GM21825 (cell line): Measurements from ENCODE around the gene EPB41L5.
"Not testable (repeated sequence)": the region's sequence is repeated elsewhere in the genome, so short reads cannot be mapped to it uniquely, and the experiment has no call there.

Source experiments
- ATAC-seq: cut with Tn5 transposase; IDR thresholded peaks from one replicate; pipeline ENCODE4 v1.9.1; 2021; ENCODE audit warnings: mild to moderate bottlenecking, moderate library complexity; ENCODE audit not compliant: unreplicated experiment

The EPB41L5 gene

DNA sequence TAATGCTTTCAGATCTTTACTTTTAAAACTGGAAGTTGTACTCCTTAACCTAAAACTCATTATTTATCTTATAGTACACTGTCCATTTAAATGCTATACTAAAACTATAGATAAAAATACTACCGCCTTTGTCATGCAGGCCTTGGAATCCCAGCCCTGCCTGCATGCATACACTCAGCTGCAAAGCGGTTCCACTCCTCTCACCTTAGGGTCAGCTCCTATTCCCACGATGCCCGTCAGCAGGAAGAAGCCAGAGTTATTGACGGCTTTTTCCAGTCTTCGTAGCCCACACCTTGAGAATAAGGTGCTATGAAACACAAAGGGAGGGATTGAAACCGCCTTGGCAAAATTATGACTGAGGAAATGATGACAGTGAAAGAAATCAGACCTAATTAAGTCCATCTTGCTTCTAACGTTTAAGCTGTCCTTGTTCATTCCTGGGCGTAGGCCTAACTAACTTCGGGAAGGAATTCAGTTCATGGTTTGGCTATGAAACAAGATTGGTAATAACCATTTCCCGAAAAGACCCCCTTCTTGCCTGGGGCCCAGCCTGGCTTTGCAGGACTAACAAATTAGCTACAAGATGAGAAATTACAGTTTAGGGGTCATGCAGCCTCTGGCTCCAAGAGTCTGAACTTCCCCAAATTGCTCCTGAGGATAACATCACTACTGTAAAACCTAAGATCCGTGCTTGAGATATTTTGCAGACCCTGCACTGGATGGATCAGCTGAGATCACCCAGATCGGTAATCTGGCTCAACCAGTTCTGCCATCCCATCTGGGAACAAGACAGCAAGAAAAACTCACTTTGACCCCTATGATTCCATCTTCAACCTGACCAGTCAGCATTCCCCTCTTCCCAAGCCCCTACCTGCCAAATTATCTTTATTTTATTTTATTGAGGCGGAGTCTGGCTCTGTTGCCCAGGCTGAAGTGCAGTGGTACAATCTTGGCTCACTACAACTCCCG is 17.1 kb downstream of the EPB41L5 start:
- ATAC-seq, result no peak

DNA sequence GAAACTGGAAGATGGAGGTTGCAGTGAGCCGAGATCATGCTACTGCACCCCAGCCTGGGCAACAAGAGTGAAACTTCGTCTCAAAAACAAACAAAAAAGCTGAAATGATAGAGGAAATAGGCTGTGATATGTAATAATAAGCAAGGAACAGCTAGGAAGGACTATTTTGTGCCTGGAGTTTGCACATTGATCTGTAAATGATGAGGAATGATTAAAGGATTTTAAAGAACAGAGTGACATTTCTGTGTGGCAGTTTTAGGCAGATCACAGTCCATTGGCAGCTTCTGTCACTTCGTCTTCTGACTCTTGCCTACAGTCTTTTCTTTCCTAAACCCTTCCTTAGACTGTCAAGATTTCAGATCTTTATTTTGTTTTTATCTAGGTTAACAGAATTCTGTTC is 19.4 kb downstream of the EPB41L5 start:
- no peak for ATAC-seq

DNA sequence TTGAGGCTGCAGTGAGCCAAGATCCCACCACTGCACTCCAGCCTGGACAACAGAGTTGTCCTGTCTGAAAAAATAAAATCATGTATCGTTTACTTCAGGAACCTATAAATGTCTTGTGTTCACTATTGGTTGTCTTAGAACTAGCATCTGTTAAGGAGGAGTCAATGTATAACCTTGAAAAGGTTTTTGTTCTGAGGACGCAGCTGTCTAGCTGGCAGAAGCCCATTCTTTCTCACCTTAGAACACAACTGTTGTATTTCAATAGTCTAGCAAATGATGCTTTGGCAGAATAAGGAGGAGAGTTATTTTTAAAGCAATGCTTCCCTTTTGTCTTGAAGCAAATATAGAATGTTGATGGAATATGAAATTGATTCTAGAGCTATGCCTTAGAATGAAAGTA is 21.1 kb downstream of the EPB41L5 start:
- ATAC-seq, result no peak

DNA sequence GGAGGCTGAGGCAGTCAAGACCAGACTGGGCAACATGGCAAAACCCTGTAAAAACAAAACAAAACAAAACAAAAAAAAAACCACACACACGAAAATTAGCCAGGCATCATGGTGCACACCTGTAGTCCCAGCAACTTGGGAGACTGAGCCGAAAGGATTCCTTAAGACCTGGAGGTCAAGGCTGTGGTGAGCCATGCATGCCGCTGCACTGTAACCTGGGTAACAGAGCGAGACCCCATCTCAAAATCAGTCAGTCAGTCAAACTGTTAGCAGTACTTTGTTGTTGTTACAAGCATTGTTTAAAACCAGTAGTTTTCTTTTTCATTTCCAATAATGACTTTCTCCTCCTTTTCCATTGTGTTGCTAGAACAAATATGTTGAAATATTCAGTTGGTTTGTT is 21.7 kb downstream of the EPB41L5 start:
- ATAC-seq, result no peak

DNA sequence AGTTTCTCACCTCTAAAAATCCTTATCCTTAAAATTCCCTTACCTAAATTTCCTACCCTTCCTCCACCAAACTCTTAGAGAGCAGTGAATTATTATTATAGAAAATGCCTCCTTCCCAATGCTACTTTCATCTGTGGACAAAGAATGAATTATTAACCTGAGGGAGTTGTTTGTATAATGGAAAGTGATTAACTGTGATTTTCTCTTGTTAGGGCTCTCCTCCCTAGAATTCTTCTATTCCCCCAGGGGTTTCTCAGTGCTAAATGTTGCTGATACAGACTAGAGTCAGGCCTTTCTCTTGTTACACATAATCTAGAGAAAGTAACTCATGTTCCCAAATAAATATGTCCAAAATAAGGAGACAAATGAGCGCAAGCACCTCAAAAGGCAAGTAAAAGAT is 23.3 kb downstream of the EPB41L5 start:
- no peak for ATAC-seq

DNA sequence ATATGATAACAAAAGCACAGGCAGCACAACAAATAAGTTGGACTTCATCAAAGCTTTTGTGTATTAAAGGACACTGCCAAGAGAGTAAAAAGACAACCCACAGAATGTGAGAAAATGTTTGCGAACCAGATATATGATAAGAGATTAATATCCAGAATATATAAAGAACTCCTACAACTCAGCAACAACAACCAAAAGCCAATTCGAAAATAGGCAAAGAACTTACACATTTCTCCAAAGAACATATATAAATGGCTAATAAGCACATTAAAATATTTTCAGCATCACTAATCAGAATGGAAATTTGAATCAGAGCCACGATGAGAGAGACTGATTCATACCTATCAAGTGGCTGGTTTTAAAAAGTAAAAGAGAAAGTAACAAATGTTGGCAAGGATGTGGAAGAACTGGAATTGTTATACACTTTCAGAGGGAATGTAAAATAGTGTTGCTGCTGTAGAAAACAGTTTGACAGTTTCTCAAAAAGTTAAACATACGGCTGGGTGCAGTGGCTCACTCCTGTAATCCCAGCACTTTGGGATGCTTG is 25.2 kb downstream of the EPB41L5 start:
- no peak for ATAC-seq

DNA sequence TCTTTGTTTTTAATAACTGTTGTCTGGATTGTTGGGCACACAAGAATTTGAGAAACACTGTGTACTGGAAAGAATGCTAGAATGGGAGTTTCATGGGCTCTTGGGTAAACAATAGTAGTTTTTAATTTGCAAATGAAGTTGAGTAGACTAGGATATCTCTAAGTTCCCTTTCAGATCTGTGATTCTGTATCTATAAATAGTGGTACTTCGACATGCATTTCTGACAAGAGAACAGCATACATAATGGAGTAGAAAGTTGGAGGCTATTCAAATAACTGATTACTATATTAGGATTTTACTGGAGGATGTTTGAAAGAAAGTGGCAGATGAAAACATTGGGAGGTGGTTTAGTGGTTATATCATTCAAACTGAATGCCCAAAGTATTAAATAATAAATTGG is 29.5 kb downstream of the EPB41L5 start:
- ATAC-seq, result no peak

DNA sequence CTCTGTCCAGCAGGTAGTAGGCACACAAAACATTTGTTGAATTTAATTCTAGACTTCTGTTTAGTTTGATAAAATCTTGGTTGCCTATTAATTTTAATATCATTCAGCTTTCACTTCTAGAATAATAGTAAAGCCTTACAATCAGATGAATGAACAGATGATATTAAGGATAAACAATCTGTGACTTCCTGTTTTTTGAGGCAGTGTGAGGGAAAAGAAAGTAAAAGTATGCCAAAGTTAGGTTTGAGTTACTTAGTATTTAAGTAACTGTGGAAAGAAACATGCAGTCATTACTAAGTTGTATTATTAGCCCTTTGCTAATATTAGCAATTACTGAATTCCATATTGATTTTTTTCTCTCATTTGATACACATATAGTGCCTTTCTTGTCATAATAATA is 31.5 kb downstream of the EPB41L5 start:
- no peak for ATAC-seq

DNA sequence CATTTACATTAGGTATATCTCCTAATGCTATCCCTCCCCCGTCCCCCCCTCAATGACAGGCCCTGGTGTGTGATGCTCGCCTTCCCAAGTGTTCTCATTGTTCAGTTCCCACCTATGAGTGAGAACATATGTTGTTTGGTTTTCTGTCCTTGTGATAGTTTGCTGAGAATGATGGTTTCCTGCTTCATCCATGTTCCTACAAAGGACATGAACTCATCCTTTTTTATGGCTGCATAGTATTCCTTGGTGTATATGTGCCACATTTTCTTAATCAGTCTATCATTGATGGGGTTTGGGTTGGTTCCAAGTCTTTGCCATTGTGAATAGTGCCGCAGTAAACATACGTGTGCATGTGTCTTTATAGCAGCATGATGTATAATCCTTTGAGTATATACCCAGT is 32.9 kb downstream of the EPB41L5 start:
- not testable (repeated sequence) for ATAC-seq

DNA sequence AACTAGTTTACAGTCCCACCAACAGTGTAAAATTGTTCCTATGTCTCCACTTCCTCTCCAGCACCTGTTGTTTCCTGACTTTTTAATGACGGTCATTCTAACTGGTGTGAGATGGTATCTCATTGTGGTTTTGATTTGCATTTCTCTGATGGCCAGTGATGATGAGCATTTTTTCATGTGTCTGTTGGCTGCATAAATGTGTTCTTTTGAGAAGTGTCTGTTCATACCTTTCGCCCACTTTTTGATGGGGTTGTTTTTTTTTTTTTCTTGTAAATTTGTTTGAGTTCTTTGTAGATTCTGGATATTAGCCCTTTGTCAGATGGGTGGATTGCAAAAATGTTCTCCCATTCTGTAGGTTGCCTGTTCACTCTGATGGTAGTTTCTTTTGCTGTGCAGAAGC is 33.4 kb downstream of the EPB41L5 start:
- ATAC-seq, result not testable (repeated sequence)

DNA sequence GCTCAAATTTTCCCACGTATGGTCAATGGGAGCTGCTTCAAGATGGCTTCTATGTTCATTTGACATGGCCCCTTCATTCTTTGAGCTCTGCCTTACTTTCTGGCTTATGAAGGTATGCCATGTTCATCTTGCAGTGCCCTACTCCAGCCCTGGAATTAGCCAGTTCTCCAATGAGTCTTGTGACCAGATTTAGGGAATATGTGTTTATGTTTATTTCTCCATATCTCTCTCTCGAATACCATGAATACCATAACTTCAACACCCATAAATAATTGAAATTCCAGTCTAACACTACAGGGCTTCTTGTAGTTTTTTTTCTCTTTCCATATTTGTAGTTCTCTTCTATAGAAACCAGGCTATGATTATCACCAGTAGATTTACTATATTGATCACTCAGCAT is 39.7 kb downstream of the EPB41L5 start:
- no peak for ATAC-seq

DNA sequence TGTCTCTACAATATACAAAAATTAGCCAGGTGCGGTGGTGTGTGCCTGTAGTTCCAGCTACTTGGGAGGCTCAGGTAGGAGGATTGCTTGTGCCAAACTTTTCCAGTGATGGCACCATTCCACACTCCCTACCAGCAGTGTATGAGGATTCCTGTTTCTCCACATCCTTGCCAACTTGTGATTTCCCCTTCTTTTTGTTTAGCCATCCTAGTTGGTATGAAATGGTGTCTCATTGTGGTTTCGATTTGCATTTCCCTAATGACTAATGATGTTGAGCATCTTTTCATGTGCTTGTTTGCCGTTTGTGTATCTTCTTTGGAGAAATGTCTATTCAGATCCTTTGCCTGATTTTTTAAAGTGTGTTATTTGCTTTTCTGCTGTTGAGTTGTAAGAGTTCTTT is 41.0 kb downstream of the EPB41L5 start:
- no peak for ATAC-seq

DNA sequence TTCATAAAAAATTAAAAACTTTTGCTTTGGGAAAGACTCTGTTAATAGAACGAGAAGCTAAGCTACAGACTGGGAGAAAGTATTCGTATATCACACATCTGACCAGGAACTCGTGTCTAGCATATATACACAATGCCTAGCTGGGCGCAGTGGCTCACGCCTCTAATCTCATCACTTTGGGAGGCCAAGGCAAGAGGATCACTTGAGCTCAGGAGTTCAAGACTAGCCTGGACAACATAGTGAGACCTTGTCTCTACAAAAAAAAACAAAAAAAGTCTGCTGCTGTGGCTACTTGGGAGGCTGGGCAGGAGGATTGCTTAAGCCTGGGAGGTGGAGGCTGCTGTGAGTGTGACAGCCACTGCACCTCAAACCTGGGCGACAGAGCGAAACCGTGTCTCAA is 46.6 kb downstream of the EPB41L5 start:
- ATAC-seq, result no peak

DNA sequence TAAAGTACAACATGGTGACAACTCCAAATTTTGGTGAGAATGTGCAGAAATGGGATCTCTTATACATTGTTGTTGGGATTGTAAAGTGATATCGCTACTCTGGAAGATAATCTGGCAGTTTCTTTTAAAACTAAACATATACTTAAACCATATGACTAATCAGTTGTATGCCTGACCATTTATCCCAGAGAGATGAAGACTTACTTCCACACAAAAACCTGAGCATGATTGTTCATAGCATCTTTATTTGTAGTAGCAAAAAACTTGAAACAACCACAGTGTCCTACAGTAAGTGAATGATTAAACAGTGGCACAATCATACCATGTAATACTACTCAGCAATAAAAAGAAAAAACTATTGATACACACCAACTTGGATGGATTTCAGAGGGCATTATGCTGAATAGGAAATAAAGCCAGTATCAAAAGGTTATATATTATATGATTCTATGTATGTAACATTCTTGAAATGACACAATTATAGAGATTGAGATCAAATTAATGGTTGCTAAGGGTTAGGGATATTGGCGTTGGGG is 47.3 kb downstream of the EPB41L5 start:
- ATAC-seq, result no peak

DNA sequence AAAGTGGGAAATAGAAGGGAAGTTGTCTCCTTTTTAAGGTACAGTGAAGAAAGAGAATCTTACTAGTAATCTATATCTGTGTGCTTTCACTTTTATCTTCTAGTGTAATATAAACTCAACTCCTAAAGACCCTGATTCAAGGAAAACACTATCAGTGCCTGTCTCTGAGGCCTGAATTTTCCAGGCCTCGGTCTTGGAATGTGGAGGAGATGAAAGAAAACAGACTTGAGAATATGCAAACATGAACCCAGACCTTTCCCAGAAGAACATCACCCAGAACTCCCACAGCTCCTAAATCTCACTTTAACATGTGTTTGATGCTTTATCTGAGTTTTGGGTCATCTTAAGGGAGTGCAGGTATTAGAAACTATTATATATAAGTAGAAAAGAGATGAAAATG is 51.8 kb downstream of the EPB41L5 start:
- ATAC-seq, result no peak

DNA sequence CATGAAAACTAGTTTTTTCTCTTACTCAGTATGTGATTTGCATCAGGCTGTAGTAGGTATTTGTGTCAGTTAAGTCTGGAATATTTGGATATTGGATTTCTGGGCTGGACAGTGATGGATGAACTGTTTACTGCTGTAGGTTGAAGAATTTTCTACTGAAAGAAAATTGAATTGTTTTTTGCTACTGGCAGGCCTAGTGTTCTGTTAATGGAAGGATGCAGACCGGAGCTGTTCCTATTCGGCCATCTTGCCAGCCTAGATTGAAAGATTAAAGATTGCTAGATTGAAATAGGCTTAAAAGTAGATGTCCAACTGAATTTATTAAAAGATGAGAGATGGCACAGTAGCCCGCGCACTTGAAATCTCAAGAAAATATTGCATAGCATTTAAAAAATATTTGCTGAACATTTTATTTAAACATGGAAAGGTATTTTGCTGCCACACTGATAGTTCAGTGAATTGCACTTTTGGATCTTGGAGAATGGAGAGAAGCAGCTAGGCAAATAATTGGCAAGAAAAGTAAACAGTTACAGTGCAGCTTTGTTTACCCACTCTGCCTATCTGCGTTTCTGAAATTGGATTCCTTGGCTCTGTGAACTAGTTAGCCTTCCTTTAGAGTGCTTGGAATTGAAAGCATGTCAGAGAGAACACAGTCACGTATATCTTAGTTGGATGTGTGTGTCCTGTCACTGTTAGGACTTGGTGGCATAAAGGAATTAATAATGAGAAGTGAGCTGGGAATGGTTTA is 54.1 kb downstream of the EPB41L5 start:
- ATAC-seq, result no peak

DNA sequence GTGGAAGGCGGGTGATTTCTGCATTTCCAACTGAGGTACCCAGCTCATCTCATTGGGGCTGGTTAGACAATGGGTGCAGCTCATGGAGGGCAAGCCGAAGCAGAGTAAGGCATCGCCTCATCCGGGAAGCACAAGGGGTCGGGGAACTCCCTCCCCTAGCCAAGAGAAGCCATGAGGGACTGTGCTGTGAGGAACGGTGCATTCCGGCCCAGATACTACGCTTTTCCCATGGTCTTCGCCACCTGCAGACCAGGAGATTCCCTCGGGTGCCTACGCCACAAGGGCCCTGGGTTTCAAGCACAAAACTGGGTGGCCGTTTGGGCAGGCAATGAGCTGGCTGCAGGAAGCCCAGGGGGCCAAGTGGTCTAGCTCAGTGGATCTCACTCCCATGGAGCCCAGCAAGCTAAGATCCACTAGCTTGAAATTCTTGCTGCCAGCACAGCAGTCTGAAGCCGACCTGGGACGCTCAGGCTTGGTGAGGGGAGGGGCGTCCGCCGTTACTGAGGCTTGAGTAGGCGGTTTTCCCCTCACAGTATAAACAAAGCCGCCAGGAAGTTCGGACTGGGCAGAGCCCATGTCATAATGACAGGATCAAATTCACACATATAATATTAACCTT is 55.3 kb downstream of the EPB41L5 start:
- not testable (repeated sequence) for ATAC-seq

DNA sequence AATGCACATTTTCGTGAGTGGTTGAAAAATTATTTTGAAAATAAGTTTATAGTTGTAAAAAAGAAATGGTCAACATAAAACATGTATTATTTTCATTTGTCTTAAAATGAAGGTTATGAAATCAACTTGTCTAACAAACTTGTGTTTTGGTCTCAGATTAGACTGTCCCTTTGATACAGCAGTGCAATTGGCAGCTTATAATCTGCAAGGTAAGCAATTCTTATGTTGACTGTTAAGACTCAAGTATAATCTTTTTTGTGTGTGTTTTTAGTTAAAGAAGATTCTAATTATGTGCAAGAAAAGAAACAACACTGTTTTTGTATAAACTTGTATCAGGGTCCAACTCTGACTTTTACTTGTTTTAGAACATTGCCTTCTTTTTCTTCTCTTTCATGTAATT is 62.7 kb downstream of the EPB41L5 start:
- ATAC-seq, result no peak

DNA sequence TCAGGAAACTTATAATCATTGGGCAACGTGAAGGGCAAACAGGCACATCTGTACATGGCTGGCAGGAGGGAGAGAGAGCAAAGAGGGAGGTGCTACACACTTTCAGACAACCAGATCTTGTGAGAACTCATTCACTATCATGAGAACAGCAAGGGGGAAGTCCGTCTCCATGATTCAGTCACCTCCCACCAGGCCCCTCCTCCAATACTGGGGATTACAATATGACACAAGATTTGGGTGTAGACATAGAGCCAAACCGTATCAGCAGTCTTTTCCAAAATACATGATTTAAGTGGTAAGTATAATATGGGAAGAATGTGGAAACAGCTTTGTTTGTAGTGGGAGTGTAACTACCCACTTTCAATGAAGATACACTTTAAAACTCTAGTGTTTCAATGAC is 65.0 kb downstream of the EPB41L5 start:
- no peak for ATAC-seq

DNA sequence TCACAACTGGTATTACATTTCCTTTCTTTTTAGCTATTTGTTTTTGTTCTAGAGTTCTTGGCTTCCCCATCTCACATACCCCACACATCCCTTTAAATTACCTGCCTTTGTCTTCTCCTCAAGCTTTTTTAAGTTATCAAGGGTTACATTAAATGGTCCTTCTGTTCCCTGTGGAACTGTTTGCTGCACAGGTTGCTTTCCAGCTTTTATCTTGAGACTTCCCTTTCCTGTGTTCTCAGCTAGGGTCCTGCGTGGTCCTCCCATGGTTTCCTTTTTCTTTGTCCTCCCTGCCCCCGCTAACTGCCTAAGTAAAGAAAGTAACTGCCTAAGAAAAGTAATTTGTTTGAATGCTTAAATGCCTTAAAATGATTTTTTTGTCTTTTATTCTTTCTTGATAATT is 66.8 kb downstream of the EPB41L5 start:
- ATAC-seq, result no peak

DNA sequence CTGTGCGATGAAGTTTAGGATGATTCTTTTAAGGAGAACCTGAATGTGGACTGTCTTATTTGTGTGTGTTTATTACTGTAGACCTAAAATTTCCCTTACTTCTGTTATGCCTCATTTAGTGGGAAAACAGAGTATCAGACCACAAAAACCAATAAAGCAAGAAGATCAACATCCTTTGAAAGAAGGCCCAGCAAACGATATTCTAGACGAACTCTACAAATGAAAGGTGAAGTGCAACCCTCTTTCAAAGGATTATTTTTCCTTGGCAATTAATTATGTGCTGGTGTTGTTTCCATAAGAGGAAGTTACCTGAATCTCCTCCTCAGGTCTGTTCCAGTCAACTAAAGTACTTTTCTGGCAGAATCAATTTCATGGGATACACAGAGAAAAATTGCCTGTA is 78.6 kb downstream of the EPB41L5 start:
- ATAC-seq, result no peak
